SK-N-SH (cell line): ENCODE data around the gene EXOC6B. TPM values are rescaled to one million over a fixed set of nuclear protein-coding genes. Genes with fewer than 3 reads are reported as not detected.

ENCODE experiments used
- CTCF ChIA-PET: fragments of 300-600, 350-600 bp; formaldehyde crosslinking; extraction: SDS; loops from one replicate; lab custom pipeline; 2021; lab: Yijun Ruan, JAX
- POLR2A ChIA-PET: fragments of 350-600 bp; sonication (Branson Sonifier 250); formaldehyde crosslinking; extraction: SDS; loops from one replicate; lab custom pipeline; 2020; ENCODE audit warnings: antibody characterized with exemption, inconsistent platforms; lab: Yijun Ruan, JAX
- DNase-seq: peaks from one replicate; pipeline ENCODE4 v3.0.0; 2012
- H2AFZ ChIP-seq: fragments of 200-600 bp; sonication (generic); 2 replicates; pipeline ENCODE4 v1.8.1; 2016; ENCODE audit warnings: antibody characterized with exemption, mild to moderate bottlenecking, low read depth
- H3F3A ChIP-seq: fragments of 200-600 bp; sonication (generic); replicated peaks from 2 replicates; pipeline ENCODE3; 2016; ENCODE audit warnings: antibody characterized with exemption, mild to moderate bottlenecking; ENCODE audit not compliant: insufficient read depth
- H3K27ac ChIP-seq, 2 experiments: fragments of 200-500 bp in 1 of 2; fragments of 200-600 bp in 1 of 2; sonication (Bioruptor generic) in 1 of 2; sonication (generic), shearing (Covaris generic) in 1 of 2; 2 replicates each; pipeline versions ENCODE4 v1.5.1 to v1.6.1; 2014 to 2016; ENCODE audit warnings: low read depth in 2 of 2, inconsistent platforms in 1 of 2, low read length in 1 of 2, mild to moderate bottlenecking in 1 of 2, mixed read lengths in 1 of 2
- H3K27me3 ChIP-seq: fragments of 200-600 bp; sonication (generic), shearing (Covaris generic); 2 replicates; pipeline ENCODE4 v1.6.1; 2016; ENCODE audit warnings: mixed run types; ENCODE audit not compliant: insufficient read depth
- H3K36me3 ChIP-seq, 2 experiments: fragments of 200-500 bp in 1 of 2; fragments of 200-600 bp in 1 of 2; sonication (Bioruptor generic) in 1 of 2; sonication (generic) in 1 of 2; replicated peaks in 1 of 2; 2 replicates each; pipeline versions ENCODE3 to v1.5.1; 2014 to 2016; ENCODE audit warnings: low read length in 1 of 2, mild to moderate bottlenecking in 1 of 2; ENCODE audit not compliant: insufficient read depth in 2 of 2, control insufficient read depth in 1 of 2
- H3K4me1 ChIP-seq, 2 experiments: fragments of 200-500 bp in 1 of 2; fragments of 200-600 bp in 1 of 2; sonication (Bioruptor generic) in 1 of 2; sonication (generic), shearing (Covaris generic) in 1 of 2; 2 replicates each; pipeline versions ENCODE4 v1.5.1 to v1.6.1; 2014 to 2016; ENCODE audit warnings: low read depth in 1 of 2, low read length in 1 of 2, mixed run types in 1 of 2; ENCODE audit not compliant: insufficient read depth in 2 of 2, control insufficient read depth in 1 of 2
- H3K4me2 ChIP-seq: fragments of 200-600 bp; sonication (generic), shearing (Covaris generic); 2 replicates; pipeline ENCODE4 v1.6.1; 2017; ENCODE audit warnings: mixed run types
- H3K4me3 ChIP-seq, 2 experiments: fragments of 200-500 bp in 1 of 2; fragments of 200-600 bp in 1 of 2; sonication (Bioruptor generic) in 1 of 2; sonication (generic), shearing (Covaris generic) in 1 of 2; 2 replicates each; pipeline versions ENCODE4 v1.5.1 to v1.8.1; 2014 to 2016; ENCODE audit warnings: low read depth in 2 of 2, inconsistent platforms in 1 of 2, low read length in 1 of 2, mild to moderate bottlenecking in 1 of 2, mixed read lengths in 1 of 2, moderate library complexity in 1 of 2
- H3K79me2 ChIP-seq: fragments of 200-600 bp; sonication (generic); 2 replicates; pipeline ENCODE4 v1.8.1; 2017; ENCODE audit warnings: mild to moderate bottlenecking; ENCODE audit not compliant: insufficient read depth
- H3K9ac ChIP-seq: fragments of 200-600 bp; sonication (generic); 2 replicates; pipeline ENCODE4 v1.6.1; 2017; ENCODE audit warnings: mixed run types
- H3K9me2 ChIP-seq: fragments of 200-600 bp; sonication (generic); 2 replicates; pipeline ENCODE4 v1.6.1; 2017; ENCODE audit warnings: mixed run types
- H3K9me3 ChIP-seq: fragments of 200-600 bp; sonication (generic); 2 replicates; pipeline ENCODE4 v1.6.1; 2017; ENCODE audit warnings: mixed run types, mild to moderate bottlenecking, moderate library complexity
- H4K20me1 ChIP-seq: fragments of 200-600 bp; sonication (generic); 2 replicates; pipeline ENCODE4 v1.6.1; 2017; ENCODE audit warnings: mild to moderate bottlenecking, mixed run types; ENCODE audit not compliant: insufficient read depth
- CTCF ChIP-seq: fragments of 200-600 bp; sonication (generic); IDR thresholded peaks from 2 replicates; pipeline ENCODE4 v1.6.1; 2017; ENCODE audit warnings: antibody characterized with exemption, mild to moderate bottlenecking, moderate library complexity
- EZH2phosphoT487 ChIP-seq: fragments of 200-600 bp; sonication (generic); IDR thresholded peaks from 2 replicates; pipeline ENCODE4 v1.6.1; 2017; ENCODE audit warnings: low read depth, mixed run types, mild to moderate bottlenecking, antibody characterized with exemption, moderate library complexity, borderline replicate concordance
- FOSL2 ChIP-seq: IDR thresholded peaks from 2 replicates; pipeline ENCODE4 v1.4.0; 2012; ENCODE audit warnings: low read depth, mild to moderate bottlenecking, moderate library complexity, borderline replicate concordance
- FOXJ3 ChIP-seq: sonication (generic); formaldehyde crosslinking; IDR thresholded peaks from 2 replicates; pipeline ENCODE4 v1.5.1; 2020; ENCODE audit warnings: mild to moderate bottlenecking, missing genetic modification reagents
- GABPA ChIP-seq: IDR thresholded peaks from 2 replicates; pipeline ENCODE4 v1.4.0; 2012; ENCODE audit warnings: low read depth, mild to moderate bottlenecking
- MEF2A ChIP-seq: IDR thresholded peaks from 2 replicates; pipeline ENCODE4 v1.4.0; 2012; ENCODE audit warnings: low read depth, borderline replicate concordance
- MXI1 ChIP-seq: IDR thresholded peaks from 2 replicates; pipeline ENCODE4 v1.6.1; 2012; ENCODE audit warnings: mild to moderate bottlenecking, low read depth, low read length, improper control_type of control experiment
- NFIC ChIP-seq: IDR thresholded peaks from 2 replicates; pipeline ENCODE4 v1.4.0; 2012; ENCODE audit warnings: borderline replicate concordance
- NRF1 ChIP-seq: IDR thresholded peaks from 2 replicates; pipeline ENCODE4 v1.6.1; 2012; ENCODE audit warnings: low read depth, mild to moderate bottlenecking, low read length
- REST ChIP-seq: IDR thresholded peaks from 2 replicates; pipeline ENCODE4 v1.6.1; 2012; ENCODE audit warnings: mild to moderate bottlenecking, low read depth, low read length, moderate library complexity
- RFX5 ChIP-seq: IDR thresholded peaks from 2 replicates; pipeline ENCODE4 v1.6.1; 2012; ENCODE audit warnings: mild to moderate bottlenecking, improper control_type of control experiment, low read length
- SMC3 ChIP-seq: IDR thresholded peaks from 2 replicates; pipeline ENCODE4 v1.6.1; 2012; ENCODE audit warnings: low read depth, low read length, improper control_type of control experiment
- TEAD4 ChIP-seq: IDR thresholded peaks from 2 replicates; pipeline ENCODE4 v1.4.0; 2012; ENCODE audit warnings: mild to moderate bottlenecking, borderline replicate concordance; ENCODE audit not compliant: insufficient read depth
- YY1 ChIP-seq: IDR thresholded peaks from 2 replicates; pipeline ENCODE4 v1.4.0; 2012; ENCODE audit warnings: low read depth, mild to moderate bottlenecking
- ZBTB33 ChIP-seq: IDR thresholded peaks from 2 replicates; pipeline ENCODE4 v1.4.0; 2012; ENCODE audit warnings: low read depth, borderline replicate concordance
- WGBS: methylation state at CpG from one replicate; pipeline ENCODE4 v1.1.6; 2017; ENCODE audit warnings: low lambda C conversion rate; 5-methylcytosine and 5-hydroxymethylcytosine counted together
- polyA plus RNA-seq, 3 experiments: library from polyadenylated mRNA; depleted of rRNA; stranded (reverse); fragments of >200 nt; gene quantifications; 2 replicates each; pipeline ENCODE4 v1.2.3, GENCODE V29; 2012

Gene EXOC6B
- polyA plus RNA-seq, 1 of the 3 experiments (the other 2 are of a cell fraction) = 7.4 TPM

GRCh38 chr2:72155151-72155550, 670.7 kb downstream of the EXOC6B start:
- ChIA-PET POLR2A (no interaction called here), CTCF (interaction anchor here (0.9 to 9.0 kb wide), 5 partner anchors 17 to 608 kb away, joined by 3 to 87 read pairs (median 5); no protein-coding TSS in a partner anchor)
- 73% methylated on average over 3 of the region's 3 CpGs for WGBS

GRCh38 chr2:72154386-72154975, 671.4 kb downstream of the EXOC6B start:
- H3K27me3 ChIP-seq = peaks cover 4% of the 10 kb centered on the region; the same call in 1 of the 2 replicates
- H4K20me1 ChIP-seq = no peaks in the 10 kb centered on the region
- POLR2A ChIA-PET = no interaction called here
- DNase-seq = no peak
- H3K4me1 ChIP-seq = peaks cover 4 to 10% of the 10 kb centered on the region in 2 experiments; a peak in 1 of 4 replicates
- H3K9me2 ChIP-seq = no peaks in the 10 kb centered on the region
- H3K36me3 ChIP-seq = no peaks in the 10 kb centered on the region
- H3K9ac ChIP-seq = no peak overlapping the region
- H3K79me2 ChIP-seq = no peaks in the 10 kb centered on the region
- 70% methylated on average over 16 of the region's 16 CpGs for WGBS
- no peak overlapping the region for H2AFZ ChIP-seq
- H3K4me3 ChIP-seq = no peak overlapping the region
- H3K4me2 ChIP-seq = no peak overlapping the region
- CTCF ChIA-PET = interaction anchor here (0.9 to 9.0 kb wide), 4 partner anchors 17 to 608 kb away, joined by 3 to 87 read pairs (median 22); no protein-coding TSS in a partner anchor
- no peak overlapping the region for H3K27ac ChIP-seq
- H3K9me3 ChIP-seq = no peaks in the 10 kb centered on the region
- no peaks in the 10 kb centered on the region for H3F3A ChIP-seq
- TF ChIP-seq MXI1 (no peak), CTCF (no peak), NFIC (no peak), RFX5 (no peak), EZH2phosphoT487 (no peak), GABPA (no peak), SMC3 (no peak), FOSL2 (no peak), TEAD4 (no peak), ZBTB33 (no peak), MEF2A (no peak), FOXJ3 (CRISPR knock-in tag) (no peak), YY1 (no peak)

More at GRCh38 chr2:72155151-72155550, 670.7 kb downstream of the EXOC6B start:
- no peaks in the 10 kb centered on the region for H3K9me3 ChIP-seq
- no peaks in the 10 kb centered on the region for H3K9me2 ChIP-seq
- H3K36me3 ChIP-seq = no peaks in the 10 kb centered on the region
- H3K79me2 ChIP-seq = no peaks in the 10 kb centered on the region
- H3K4me1 ChIP-seq = peaks cover 0 to 3% of the 10 kb centered on the region in 2 experiments; a peak in 1 of 4 replicates
- no peaks in the 10 kb centered on the region for H3F3A ChIP-seq
- no peak for TF ChIP-seq EZH2phosphoT487
- no peak for TF ChIP-seq NRF1
- no peak for TF ChIP-seq REST
- H2AFZ ChIP-seq = no peak overlapping the region
- DNase-seq = no peak
- H3K27ac ChIP-seq = no peak overlapping the region
- H3K27me3 ChIP-seq = no peaks in the 10 kb centered on the region; the same call in 1 of the 2 replicates
- no peak overlapping the region for H3K4me3 ChIP-seq
- H4K20me1 ChIP-seq = no peaks in the 10 kb centered on the region
- no peak overlapping the region for H3K9ac ChIP-seq
- H3K4me2 ChIP-seq = no peak overlapping the region
